GM21526 (cell line): ENCODE data around the gene POU3F3.

Experiments used
- ATAC-seq: cut with Tn5 transposase; IDR thresholded peaks from one replicate; pipeline ENCODE4 v1.9.1; 2021; ENCODE audit warnings: moderate library complexity; ENCODE audit not compliant: unreplicated experiment, low FRiP score

Gene POU3F3

DNA sequence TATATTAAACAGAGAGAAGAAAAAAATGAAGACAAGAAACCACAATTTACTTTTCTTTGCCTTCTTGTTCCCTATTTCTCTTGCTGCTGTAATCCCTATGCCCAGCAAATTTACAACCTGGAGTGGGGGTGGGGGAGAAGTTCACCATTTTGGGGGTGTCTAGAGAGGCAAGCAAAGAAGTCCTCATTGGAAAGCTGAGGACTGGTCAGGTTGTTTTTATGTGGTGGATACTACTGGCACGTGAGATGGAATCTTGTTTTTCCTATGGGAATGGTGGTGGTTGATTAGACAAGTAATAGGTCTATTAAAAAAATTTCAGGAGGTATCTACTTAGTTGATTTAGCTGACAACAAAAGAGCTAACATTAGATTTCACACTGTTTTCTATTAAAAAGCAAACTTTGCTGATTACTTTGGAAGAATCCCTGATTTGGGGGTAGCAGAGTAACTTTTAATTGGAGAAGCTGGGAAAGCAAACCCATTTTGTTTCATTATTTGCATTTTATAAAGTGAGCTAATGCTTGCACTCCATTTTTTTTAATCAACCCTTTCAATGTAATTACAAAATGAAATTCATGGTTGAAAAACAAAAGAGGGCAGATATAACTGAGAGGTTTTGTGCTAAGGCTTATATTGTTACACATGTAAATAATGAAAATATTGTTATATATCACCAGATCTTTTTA, 6.0 kb downstream of the POU3F3 start:
- no peak for ATAC-seq

DNA sequence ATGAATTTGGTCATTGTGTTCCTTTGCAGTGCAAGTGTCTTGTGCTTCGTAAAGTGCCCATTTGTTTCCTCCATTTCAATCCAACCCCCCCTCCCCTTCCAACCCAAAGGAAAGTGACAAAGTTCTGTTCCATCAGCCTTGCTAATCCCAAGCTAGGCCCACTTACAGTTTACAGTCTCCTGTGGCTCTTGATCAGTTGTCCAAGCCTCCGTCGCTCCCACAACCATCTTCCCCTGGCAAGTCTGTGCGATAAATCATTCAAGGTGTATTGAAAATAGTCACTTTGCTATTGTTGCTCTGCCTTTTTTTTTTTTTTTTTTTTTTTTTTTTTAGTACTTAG, 6.5 kb downstream of the POU3F3 start:
- no peak for ATAC-seq

- no peak for ATAC-seq
Measured at GRCh38 chr2:104861351-104862057, 7.6 kb downstream of the POU3F3 start.

GRCh38 chr2:104862058-104862941, 8.4 kb downstream of the POU3F3 start:
- no peak for ATAC-seq

GRCh38 chr2:104863146-104863467, 9.2 kb downstream of the POU3F3 start:
- no peak for ATAC-seq

- no peak for ATAC-seq
Measured at GRCh38 chr2:104863468-104864279, 9.8 kb downstream of the POU3F3 start.

- no peak for ATAC-seq
Measured at GRCh38 chr2:104864280-104865095, 10.6 kb downstream of the POU3F3 start.

DNA sequence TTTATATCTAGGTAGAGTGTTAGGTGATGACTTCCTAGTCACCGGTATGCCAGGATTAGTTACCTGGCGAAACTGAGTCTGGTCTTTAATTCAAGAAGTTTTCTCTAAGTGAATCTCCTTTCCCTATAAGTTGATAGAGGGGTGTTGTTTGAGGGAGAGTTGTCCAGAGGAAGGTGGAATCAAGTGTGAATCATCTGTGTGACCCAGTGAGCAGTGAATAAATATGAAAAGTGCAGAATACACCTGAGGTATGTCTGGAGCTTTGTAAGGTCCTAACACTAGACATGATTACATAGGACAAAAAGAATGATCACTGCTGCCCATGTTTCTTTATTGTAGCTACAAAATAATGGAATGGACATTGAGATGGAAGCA, 11.2 kb downstream of the POU3F3 start:
- ATAC-seq: no peak

- no peak for ATAC-seq
Measured at GRCh38 chr2:104866122-104866864, 12.4 kb downstream of the POU3F3 start.

- no peak for ATAC-seq
Measured at GRCh38 chr2:104866883-104867812, 13.2 kb downstream of the POU3F3 start.

- ATAC-seq: no peak
Measured at GRCh38 chr2:104867813-104868504, 14.0 kb downstream of the POU3F3 start.

GRCh38 chr2:104868505-104868866, 14.6 kb downstream of the POU3F3 start:
- no peak for ATAC-seq

DNA sequence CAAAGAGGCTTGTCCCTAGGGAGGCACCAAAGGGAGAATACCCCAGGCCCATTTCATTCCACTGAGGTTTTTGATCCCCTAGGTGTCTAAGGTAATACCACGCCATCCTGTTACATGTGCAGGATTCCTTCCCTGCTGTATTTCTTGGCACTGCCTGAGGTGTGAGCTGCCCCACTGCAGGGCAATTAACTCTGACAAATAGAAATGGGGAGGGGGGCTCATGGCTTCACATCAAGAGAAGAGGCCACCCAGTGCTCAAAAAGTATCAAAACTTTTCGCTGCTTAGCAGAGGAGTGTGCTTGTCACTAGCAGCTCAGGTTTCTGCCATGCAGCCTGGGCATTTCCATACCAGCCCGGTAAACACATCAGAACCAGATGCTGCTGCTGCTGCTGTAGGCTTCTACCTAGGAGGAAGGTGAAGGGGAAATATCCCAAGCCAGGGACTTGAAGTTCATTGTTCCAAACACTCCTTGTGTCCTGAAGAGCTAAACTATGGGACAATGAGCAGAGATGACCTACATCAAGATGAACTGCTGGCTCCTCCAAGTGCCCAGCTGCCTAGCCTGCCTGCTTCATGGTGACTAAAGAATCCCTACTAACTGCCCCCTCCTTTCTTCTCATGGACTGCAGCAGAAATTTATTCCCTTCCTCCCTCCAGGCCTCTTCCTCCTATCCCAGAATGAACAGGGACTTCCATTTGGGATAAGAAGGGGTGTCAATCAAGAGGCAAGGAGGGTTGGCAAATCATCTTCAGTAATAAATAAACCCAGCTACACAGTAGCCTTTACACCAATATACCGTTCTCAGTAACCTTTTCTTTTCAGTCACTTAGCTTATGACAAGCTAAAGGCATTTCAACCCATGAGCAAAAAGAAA, 16.4 kb downstream of the POU3F3 start:
- ATAC-seq: no peak

GRCh38 chr2:104871649-104871971, 17.7 kb downstream of the POU3F3 start:
- ATAC-seq: no peak

DNA sequence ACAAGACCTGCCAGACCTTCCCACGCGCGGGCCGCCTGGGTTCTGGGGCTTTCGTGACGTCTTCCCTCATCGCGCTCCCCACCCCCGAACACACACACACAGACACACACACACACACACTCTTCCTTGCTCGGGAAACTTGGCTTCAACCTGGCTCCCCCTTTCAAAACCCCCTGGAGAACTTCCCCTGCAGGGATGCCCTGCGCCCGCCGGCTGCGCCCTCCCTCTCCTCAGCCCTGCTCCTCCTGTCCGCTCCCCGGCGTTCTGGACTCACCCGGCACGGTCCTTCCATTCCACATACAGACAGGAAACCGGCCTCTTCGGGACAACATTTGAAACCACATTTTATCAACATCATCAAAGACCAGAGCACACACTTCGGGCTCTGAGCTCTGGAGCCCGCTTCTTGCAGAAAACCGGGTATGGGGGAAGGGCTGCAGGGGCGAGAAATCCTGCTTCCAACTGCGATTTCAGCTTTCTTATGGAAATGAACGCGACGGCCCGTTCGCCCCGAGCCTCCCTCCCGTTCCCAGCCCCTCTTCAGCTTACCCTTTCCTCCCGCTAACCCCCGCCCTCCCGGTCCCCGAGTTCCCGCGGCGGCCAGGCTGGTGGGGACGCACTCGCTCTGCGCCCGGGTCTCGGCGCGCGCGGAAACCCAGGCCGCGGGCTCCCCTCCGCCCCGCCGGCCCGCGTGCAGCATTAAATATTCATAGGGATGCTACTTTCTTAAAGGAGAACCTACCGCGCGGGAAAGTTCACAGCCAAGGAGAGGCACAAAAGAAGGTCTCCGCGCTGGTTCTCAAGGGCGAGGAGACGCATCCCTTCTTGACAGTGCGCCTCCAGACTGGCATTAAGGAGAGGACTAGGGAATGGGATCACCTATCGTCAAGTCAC, 18.3 kb downstream of the POU3F3 start:
- ATAC-seq: no peak
